LNCAP (cell line): Measurements from ENCODE around the gene HNRNPU.

ENCODE experiments used
- CTCF ChIP-seq: fragments of 450-650 bp; IDR thresholded peaks from 2 replicates; pipeline ENCODE4 v1.5.1; 2017; ENCODE audit warnings: mild to moderate bottlenecking

HNRNPU gene

DNA sequence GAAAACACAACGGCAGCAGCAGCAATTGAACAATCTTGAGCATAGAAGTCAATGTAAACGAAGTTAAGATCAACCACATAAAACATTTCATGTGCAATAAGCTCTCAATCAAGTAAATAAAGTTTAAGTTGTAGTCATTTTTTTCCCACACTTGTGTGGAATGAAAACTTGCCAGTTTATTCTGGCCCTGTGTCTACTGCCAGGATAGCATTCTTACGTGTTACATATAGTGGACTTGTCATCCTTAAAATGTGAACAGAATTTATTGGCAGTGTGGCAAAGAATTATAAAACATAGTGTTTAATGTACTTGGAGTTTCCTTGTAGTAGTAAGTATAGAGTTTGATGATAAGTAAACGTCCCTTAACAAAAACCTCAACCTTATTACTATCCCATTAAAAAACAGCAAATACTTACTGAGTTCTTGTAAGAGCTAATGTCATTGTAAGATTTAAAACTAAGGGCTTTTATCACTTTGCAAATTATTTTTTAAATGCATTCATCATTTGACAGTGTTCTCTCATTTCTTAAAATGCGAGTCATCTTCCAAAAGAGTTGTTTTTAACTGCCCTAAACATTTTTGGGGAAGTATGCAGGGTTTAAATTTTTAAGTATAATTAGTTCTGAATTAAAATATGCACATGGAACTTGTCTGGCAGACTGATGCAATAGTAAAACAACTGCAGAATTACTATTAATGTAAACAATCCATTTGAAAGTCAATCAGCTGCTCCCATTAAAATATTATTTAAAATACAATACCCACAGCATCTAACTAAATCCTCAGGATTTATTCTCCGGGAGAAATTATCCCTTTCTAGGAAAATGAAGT lies 21.0 kb downstream of the HNRNPU start:
- TF ChIP-seq CTCF: no peak

DNA sequence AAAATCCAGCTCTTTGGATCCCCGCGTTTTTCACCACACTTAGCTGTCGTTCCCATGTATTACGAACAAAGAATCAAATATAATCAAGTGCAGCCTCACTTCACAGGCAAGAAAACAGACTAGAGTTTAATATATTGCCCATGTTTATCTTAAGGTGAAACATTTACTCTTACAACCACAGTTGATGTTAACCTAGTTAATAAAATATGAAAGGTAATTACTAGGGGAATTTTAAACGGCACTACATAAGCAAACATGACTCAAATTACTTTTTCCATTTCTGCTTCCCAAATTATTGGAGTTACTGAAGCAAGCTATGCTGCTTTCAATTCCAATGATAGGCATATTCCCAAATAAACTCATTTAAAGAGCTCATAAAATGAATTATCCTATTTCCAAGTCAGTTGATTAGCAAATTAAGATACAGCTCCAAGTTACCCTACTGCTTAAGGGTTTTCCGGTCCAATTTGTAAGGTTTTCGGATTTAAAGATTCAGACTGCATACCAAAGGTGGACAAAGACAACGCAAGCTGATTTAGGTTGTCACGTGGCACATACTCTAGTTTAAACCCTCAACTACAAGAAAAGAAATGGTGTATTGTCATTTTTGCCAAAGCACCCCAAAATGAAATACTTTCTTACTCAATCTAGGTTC lies 22.9 kb downstream of the HNRNPU start:
- TF ChIP-seq CTCF: no peak

GRCh38 chr1:244840219-244840794 lies 24.0 kb downstream of the HNRNPU start:
- no peak for TF ChIP-seq CTCF

- no peak for TF ChIP-seq CTCF
Measured at GRCh38 chr1:244839656-244840055, 24.7 kb downstream of the HNRNPU start.

DNA sequence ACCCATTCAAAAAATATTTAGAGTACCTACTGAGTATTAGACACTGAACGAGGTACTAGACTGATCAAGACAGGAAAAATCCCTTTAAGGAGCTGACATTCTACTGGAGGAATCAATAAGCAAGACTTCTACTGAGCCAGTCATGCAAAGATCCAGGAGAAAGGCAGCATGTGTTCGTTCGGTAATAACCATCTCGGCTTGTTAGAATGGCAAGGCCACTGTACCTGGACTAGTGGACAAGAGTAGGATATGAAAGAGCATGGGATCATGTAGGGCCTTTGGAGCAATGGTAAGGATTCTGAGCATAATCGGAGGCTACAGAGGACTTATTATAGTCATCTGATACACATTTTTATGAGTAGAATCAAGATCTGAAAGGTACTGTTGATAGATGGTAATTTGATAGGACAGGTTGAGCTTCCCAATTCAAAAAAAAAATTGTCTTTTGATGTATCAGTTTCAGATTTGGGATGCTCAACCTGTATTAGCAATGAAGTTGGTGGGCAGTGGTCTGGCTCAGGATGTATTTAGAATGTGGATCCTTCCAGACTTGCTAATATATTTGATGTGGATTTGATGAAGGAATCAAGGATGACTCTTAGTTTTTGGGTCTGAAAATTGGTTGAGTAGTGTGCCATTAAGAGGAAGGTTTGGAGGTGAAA lies 26.6 kb downstream of the HNRNPU start:
- TF ChIP-seq CTCF: no peak

GRCh38 chr1:244836584-244836983 lies 27.8 kb downstream of the HNRNPU start:
- no peak for TF ChIP-seq CTCF

DNA sequence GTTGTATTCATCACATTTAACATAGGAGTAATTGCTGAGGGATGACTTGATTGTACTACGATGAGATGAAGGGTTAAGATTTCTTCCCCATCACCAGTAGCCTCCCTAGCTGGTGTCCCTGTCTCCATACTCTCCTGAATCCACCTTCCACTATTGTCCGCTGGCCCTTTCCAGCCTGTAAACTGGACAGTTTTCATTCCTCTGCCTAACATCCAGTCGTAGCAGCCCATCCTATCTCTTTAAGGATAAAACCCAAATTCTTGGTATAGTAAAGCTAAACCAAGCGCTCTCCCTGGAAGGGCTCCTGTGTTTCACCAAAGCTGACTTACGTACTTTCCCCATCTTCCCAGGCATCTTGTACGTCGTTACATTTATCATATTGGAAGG lies 28.2 kb downstream of the HNRNPU start:
- TF ChIP-seq CTCF: no peak
